Activated T-cell treated with anti-CD3 and anti-CD28 coated beads, Interleukin-2, amount 50 U/mL, for 72 hours (primary cell): ENCODE data around the gene SH3RF2. TPM values are rescaled to one million over a fixed set of nuclear protein-coding genes. Genes with fewer than 3 reads are reported as not detected.
"Not testable (repeated sequence)": the region's sequence is repeated elsewhere in the genome, so short reads cannot be mapped to it uniquely, and the experiment has no call there.

Source experiments
- ATAC-seq, 2 donors: fragments of 150-1000 bp; cut with Tn5 transposase; replicated peaks in 1 of 2; 2 replicates each; pipeline ENCODE4 v1.10.0; 2021; ENCODE audit warnings: moderate library complexity in 2 of 2, mild to moderate bottlenecking in 1 of 2
- DNase-seq, 2 donors: peaks; one replicate each; pipeline ENCODE4 v3.0.0; 2021 to 2022; ENCODE audit warnings: mixed read lengths in 1 of 2
- H3K27ac Mint-ChIP-seq: one replicate; pipeline ENCODE4 v1.8.0; 2022; ENCODE audit warnings: mild to moderate bottlenecking, moderate library complexity, mixed read lengths
- H3K27me3 Mint-ChIP-seq: one replicate; pipeline ENCODE4 v1.8.0; 2022; ENCODE audit warnings: low read depth, mixed read lengths
- H3K36me3 Mint-ChIP-seq, 2 donors: one replicate each; pipeline ENCODE4 v1.8.0; 2022; ENCODE audit warnings: mixed read lengths in 2 of 2, mild to moderate bottlenecking in 1 of 2; ENCODE audit not compliant: insufficient read depth in 2 of 2
- H3K4me1 Mint-ChIP-seq: one replicate; pipeline ENCODE4 v1.8.0; 2022; ENCODE audit warnings: low read depth, mixed read lengths
- H3K4me3 Mint-ChIP-seq, 2 donors: one replicate each; pipeline ENCODE4 v1.8.0; 2022; ENCODE audit warnings: mild to moderate bottlenecking in 2 of 2, mixed read lengths in 2 of 2, moderate library complexity in 2 of 2
- H3K9me3 Mint-ChIP-seq, 2 donors: one replicate each; pipeline ENCODE4 v1.8.0; 2022; ENCODE audit warnings: mixed read lengths in 2 of 2
- total RNA-seq, 2 donors: library from RNA; stranded (reverse); gene quantifications; one replicate each; pipeline ENCODE4 v1.2.3, GENCODE V29; 2022

SH3RF2 gene
- total RNA-seq, 2 donors from 2014 or later: 0.53 to 0.79 TPM

GRCh38 chr5:146010447-146010846 is 74.1 kb downstream of the SH3RF2 start:
- H3K27ac Mint-ChIP-seq, H3K4me3 Mint-ChIP-seq: not testable (repeated sequence)

GRCh38 chr5:146013761-146014160 is 77.4 kb downstream of the SH3RF2 start:
- ATAC-seq: no peak
- Mint-ChIP-seq H3K36me3 (no peaks in the 10 kb centered on the region), H3K27ac (no peak overlapping the region), H3K4me3 (no peak overlapping the region), H3K4me1 (peaks cover 10% of the 10 kb centered on the region), H3K9me3 (peaks cover 5 to 9% of the 10 kb centered on the region in 2 donors), H3K27me3 (peaks cover 13% of the 10 kb centered on the region)
- no peak for DNase-seq

More at GRCh38 chr5:146010447-146010846, 74.1 kb downstream of the SH3RF2 start:
- H3K27me3 Mint-ChIP-seq: peaks cover 25% of the 10 kb centered on the region
- not testable (repeated sequence) for H3K36me3 Mint-ChIP-seq, H3K4me1 Mint-ChIP-seq, DNase-seq, H3K9me3 Mint-ChIP-seq, ATAC-seq

- Mint-ChIP-seq H3K4me3 (no peak overlapping the region), H3K27ac (no peak overlapping the region), H3K36me3 (no peaks in the 10 kb centered on the region), H3K9me3 (peaks cover 5% of the 10 kb centered on the region in 2 donors), H3K27me3 (peaks cover 8% of the 10 kb centered on the region), H3K4me1 (peaks cover 10% of the 10 kb centered on the region)
- ATAC-seq: no peak
- no peak for DNase-seq
Observed at GRCh38 chr5:146015001-146015400, 78.6 kb downstream of the SH3RF2 start.

GRCh38 chr5:146016764-146017484 is 80.5 kb downstream of the SH3RF2 start:
- ATAC-seq (no peak), DNase-seq (no peak)
- Mint-ChIP-seq H3K4me1 (peaks cover 10% of the 10 kb centered on the region), H3K36me3 (no peaks in the 10 kb centered on the region), H3K4me3 (no peak overlapping the region), H3K27me3 (peaks cover 8% of the 10 kb centered on the region), H3K9me3 (peaks cover 4 to 5% of the 10 kb centered on the region in 2 donors), H3K27ac (no peak overlapping the region)

GRCh38 chr5:146018514-146019375 is 82.4 kb downstream of the SH3RF2 start:
- Mint-ChIP-seq H3K4me3 (no peak overlapping the region), H3K9me3 (peaks cover 2 to 4% of the 10 kb centered on the region in 2 donors), H3K27me3 (no peaks in the 10 kb centered on the region)

GRCh38 chr5:146020100-146020499 is 83.7 kb downstream of the SH3RF2 start:
- Mint-ChIP-seq H3K9me3 (peaks cover 3 to 4% of the 10 kb centered on the region in 2 donors), H3K27me3 (peaks cover 4% of the 10 kb centered on the region), H3K4me1 (peaks cover 10% of the 10 kb centered on the region), H3K36me3 (no peaks in the 10 kb centered on the region), H3K4me3 (no peak overlapping the region), H3K27ac (no peak overlapping the region)
- ATAC-seq (no peak), DNase-seq (no peak)

More at GRCh38 chr5:146018514-146019375, 82.4 kb downstream of the SH3RF2 start:
- Mint-ChIP-seq H3K36me3 (no peaks in the 10 kb centered on the region), H3K4me1 (peaks cover 10% of the 10 kb centered on the region), H3K27ac (no peak overlapping the region)
- ATAC-seq: no peak
- DNase-seq: no peak

GRCh38 chr5:146024034-146024433 is 87.7 kb downstream of the SH3RF2 start:
- peaks cover 0 to 1% of the 10 kb centered on the region in 2 donors for H3K9me3 Mint-ChIP-seq
- DNase-seq: no peak
- H3K27me3 Mint-ChIP-seq: peaks cover 10% of the 10 kb centered on the region
- H3K36me3 Mint-ChIP-seq: no peaks in the 10 kb centered on the region
- H3K27ac Mint-ChIP-seq: no peak overlapping the region
- no peak for ATAC-seq
- no peak overlapping the region for H3K4me3 Mint-ChIP-seq
- H3K4me1 Mint-ChIP-seq: no peaks in the 10 kb centered on the region

GRCh38 chr5:146025114-146025680 is 88.8 kb downstream of the SH3RF2 start:
- Mint-ChIP-seq H3K4me1 (no peaks in the 10 kb centered on the region), H3K9me3 (peaks cover 0 to 1% of the 10 kb centered on the region in 2 donors), H3K4me3 (no peak overlapping the region), H3K27me3 (peaks cover 10% of the 10 kb centered on the region), H3K27ac (no peak overlapping the region), H3K36me3 (no peaks in the 10 kb centered on the region)
- ATAC-seq (no peak), DNase-seq (no peak)

- peaks cover 0 to 1% of the 10 kb centered on the region in 2 donors for H3K9me3 Mint-ChIP-seq
- H3K27ac Mint-ChIP-seq: no peak overlapping the region
- H3K4me1 Mint-ChIP-seq: no peaks in the 10 kb centered on the region
- no peaks in the 10 kb centered on the region for H3K36me3 Mint-ChIP-seq
- no peak for ATAC-seq
- DNase-seq: no peak
- H3K4me3 Mint-ChIP-seq: no peak overlapping the region
- H3K27me3 Mint-ChIP-seq: peaks cover 10% of the 10 kb centered on the region
Observed at GRCh38 chr5:146025681-146026080, 89.3 kb downstream of the SH3RF2 start.

GRCh38 chr5:146026307-146027010 is 90.1 kb downstream of the SH3RF2 start:
- DNase-seq (no peak), ATAC-seq (no peak)
- peaks cover 0 to 1% of the 10 kb centered on the region in 2 donors for H3K9me3 Mint-ChIP-seq
- H3K4me3 Mint-ChIP-seq: no peak overlapping the region
- peaks cover 10% of the 10 kb centered on the region for H3K27me3 Mint-ChIP-seq
- no peaks in the 10 kb centered on the region for H3K4me1 Mint-ChIP-seq
- H3K27ac Mint-ChIP-seq: no peak overlapping the region
- H3K36me3 Mint-ChIP-seq: no peaks in the 10 kb centered on the region

GRCh38 chr5:146027751-146028150 is 91.4 kb downstream of the SH3RF2 start:
- Mint-ChIP-seq H3K36me3 (no peaks in the 10 kb centered on the region), H3K4me3 (no peak overlapping the region), H3K27ac (no peak overlapping the region)

GRCh38 chr5:146032911-146033310 is 96.5 kb downstream of the SH3RF2 start:
- no peaks in the 10 kb centered on the region for H3K4me1 Mint-ChIP-seq
- no peak for DNase-seq
- no peaks in the 10 kb centered on the region for H3K9me3 Mint-ChIP-seq
- no peak for ATAC-seq
- no peak overlapping the region for H3K27ac Mint-ChIP-seq
- H3K27me3 Mint-ChIP-seq: no peaks in the 10 kb centered on the region
- no peaks in the 10 kb centered on the region for H3K36me3 Mint-ChIP-seq
- H3K4me3 Mint-ChIP-seq: no peak overlapping the region

More at GRCh38 chr5:146027751-146028150, 91.4 kb downstream of the SH3RF2 start:
- no peak for ATAC-seq
- Mint-ChIP-seq H3K9me3 (peaks cover 0 to 1% of the 10 kb centered on the region in 2 donors), H3K27me3 (peaks cover 10% of the 10 kb centered on the region), H3K4me1 (no peaks in the 10 kb centered on the region)
- no peak for DNase-seq
